Measurements from ENCODE around the gene SCGB3A1. TPM values are rescaled to one million over a fixed set of nuclear protein-coding genes. Genes with fewer than 3 reads are reported as not detected.

The SCGB3A1 gene
- total and polyA plus RNA-seq, 9 of the 15 experiments (the other 6 are each of a cell fraction or from before 2014, with no cell fraction given), result 0.33 TPM; not detected in 8

- BruUV-seq (replicated peaks), result no TSS peak
- Histone ChIP-seq H3K36me3 (ENCODE audit: control insufficient read depth, insufficient read depth, low read length) (no peaks in the 10 kb centered on the region), H3K4me2 (ENCODE audit: insufficient read depth, low read length) (no peak overlapping the region), H3K4me3 (no peak overlapping the region), H3K9ac (ENCODE audit: insufficient read depth in 1 of 2, low read depth in 2 of 2, low read length in 2 of 2) (no peak overlapping the region), H3K4me1 (replicated peaks in 1 of 2; ENCODE audit: control insufficient read depth in 2 of 2, insufficient read depth in 2 of 2, low read length in 2 of 2) (peaks cover 0 to 58% of the 10 kb centered on the region in 2 experiments; a peak in 2 of 5 replicates), H4K20me1 (replicated peaks; ENCODE audit: control insufficient read depth, insufficient read depth, low read length) (peaks cover 6% of the 10 kb centered on the region), H3K27me3 (ENCODE audit: control insufficient read depth in 2 of 2, insufficient read depth in 2 of 2, low read length in 2 of 2) (peaks cover 17 to 70% of the 10 kb centered on the region in 2 experiments; a peak in 4 of 5 replicates), H3K27ac (ENCODE audit: extremely low read depth, low read depth, low read length) (no peak overlapping the region), H3K79me2 (ENCODE audit: control insufficient read depth, insufficient read depth, low read length) (no peaks in the 10 kb centered on the region), H3K9me1 (ENCODE audit: control insufficient read depth, insufficient read depth, low read length) (no peaks in the 10 kb centered on the region), H3K9me3 (replicated peaks; ENCODE audit: control insufficient read depth, insufficient read depth, low read depth, low read length) (no peaks in the 10 kb centered on the region), H2AFZ (ENCODE audit: low read depth, low read length) (no peak overlapping the region)
- CTCF ChIA-PET (ENCODE audit: low intra/inter-chr PET ratio), result no interaction called here
- no peak for ATAC-seq
- in situ Hi-C loops (cut with MboI) (no loop called here), intact Hi-C loops (cut with micrococcal nuclease) (no loop called here)
- no peak for TF ChIP-seq CTBP1 (IDR thresholded peaks at IDR 0.05; ENCODE audit: borderline replicate concordance)
- TF ChIP-seq NFRKB (IDR thresholded peaks at IDR 0.05; ENCODE audit: low read depth), result no peak
- TF ChIP-seq ZNF512 (tag; IDR thresholded peaks at IDR 0.05), result no peak
- no peak for TF ChIP-seq KLF10 (CRISPR knock-in tag; IDR thresholded peaks at IDR 0.05)
- no peak for TF ChIP-seq CBX1 (IDR thresholded peaks at IDR 0.05; ENCODE audit: low read depth)
- TF ChIP-seq, protein P1, sequence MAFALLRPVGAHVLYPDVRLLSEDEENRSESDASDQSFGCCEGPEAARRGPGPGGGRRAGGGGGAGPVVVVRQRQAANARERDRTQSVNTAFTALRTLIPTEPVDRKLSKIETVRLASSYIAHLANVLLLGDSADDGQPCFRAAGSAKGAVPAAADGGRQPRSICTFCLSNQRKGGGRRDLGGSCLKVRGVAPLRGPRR (CRISPR knock-in tag; IDR thresholded peaks at IDR 0.05), result no peak
- TF ChIP-seq SRSF9 (IDR thresholded peaks at IDR 0.05; ENCODE audit: borderline replicate concordance, low read depth, low read length), result no peak
- no peak for TF ChIP-seq FOXK2 (conservative IDR thresholded peaks at IDR 0.05 in 1 of 2, IDR thresholded peaks at IDR 0.05 in 1 of 2; ENCODE audit: low read depth in 2 of 2)
- DNase-seq (ENCODE audit: extremely low read depth in 1 of 4, low spot score in 3 of 4), result no peak
- POLR2A ChIA-PET, result interaction anchor here (0.6 kb wide), 1 partner anchor 19 kb away, joined by 3 read pairs; no protein-coding TSS in a partner anchor
- no peak for FAIRE-seq
- 10% methylated on average over 12 of the region's 12 CpGs for WGBS (ENCODE audit: insufficient coverage, low coverage, missing lambda C conversion rate)
Measured at GRCh38 chr5:180627386-180628120, 36.3 kb upstream of the SCGB3A1 start.
